Activated effector memory CD4-positive, alpha-beta T cell treated with anti-CD3 and anti-CD28 coated beads, Interleukin-2, amount 50 U/mL, for 16 hours (primary cell): ENCODE measurements around the gene PRPF40B.
A peak's percentile ranks its signal among the peaks of the same experiment; 100 is the strongest.
"Not testable (repeated sequence)": the region's sequence is repeated elsewhere in the genome, so short reads cannot be mapped to it uniquely, and the experiment has no call there.

Source experiments
- DNase-seq: peaks from one replicate; pipeline ENCODE4 v3.0.0-alpha.2; 2020

The PRPF40B gene

DNA sequence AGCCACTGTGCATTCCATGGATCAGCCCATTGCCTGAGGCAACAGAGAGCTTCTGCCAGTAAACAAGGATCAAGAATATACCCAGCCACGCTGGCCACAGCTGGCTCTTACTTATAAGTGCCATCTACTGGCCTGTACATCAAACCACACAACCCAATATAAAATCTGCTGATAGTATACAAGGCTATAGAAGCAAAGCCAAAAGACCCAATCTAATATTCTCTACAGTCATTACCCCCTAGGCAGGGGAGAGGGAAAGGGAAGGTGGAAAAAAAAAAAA is 13.5 kb upstream of the PRPF40B start:
- DNase-seq: no peak

DNA sequence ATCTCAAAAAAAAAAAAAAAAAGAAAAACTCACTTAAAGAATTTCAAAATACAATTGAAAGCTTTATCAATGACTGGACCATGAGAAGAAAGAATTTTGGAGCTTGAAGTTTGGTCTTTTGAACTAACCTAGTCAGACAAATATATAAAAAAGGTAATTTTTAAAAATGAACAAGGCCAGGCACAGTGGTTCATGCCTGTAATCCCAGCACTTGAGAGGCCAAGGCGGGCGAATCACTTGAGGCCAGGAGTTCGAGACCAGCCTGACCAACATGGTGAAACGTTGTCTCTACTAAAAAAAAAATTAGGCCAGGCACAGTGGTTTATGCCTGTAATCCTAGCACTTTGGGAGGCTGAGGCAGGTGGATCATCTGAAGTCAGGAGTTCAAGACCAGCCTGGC is 12.6 kb upstream of the PRPF40B start:
- DNase-seq: not testable (repeated sequence)

DNA sequence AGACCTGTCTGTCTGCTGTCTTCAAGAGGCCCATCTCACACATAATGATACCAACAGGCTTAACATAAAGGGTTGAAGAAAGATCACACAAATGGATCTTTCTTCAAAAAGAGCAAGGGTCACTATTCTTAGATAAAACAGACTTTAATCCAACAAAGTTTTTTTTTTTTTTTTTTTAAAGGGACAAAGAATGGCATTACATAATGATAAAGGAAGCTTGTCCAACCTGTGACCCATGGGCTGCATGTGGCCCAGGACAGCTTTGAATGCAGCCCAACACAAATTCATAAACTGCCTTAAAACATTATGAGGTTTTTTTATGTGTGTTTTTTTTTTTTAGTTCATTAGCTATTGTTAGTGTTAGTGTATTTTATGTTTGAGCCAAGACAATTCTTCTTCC is 11.2 kb upstream of the PRPF40B start:
- no peak for DNase-seq

DNA sequence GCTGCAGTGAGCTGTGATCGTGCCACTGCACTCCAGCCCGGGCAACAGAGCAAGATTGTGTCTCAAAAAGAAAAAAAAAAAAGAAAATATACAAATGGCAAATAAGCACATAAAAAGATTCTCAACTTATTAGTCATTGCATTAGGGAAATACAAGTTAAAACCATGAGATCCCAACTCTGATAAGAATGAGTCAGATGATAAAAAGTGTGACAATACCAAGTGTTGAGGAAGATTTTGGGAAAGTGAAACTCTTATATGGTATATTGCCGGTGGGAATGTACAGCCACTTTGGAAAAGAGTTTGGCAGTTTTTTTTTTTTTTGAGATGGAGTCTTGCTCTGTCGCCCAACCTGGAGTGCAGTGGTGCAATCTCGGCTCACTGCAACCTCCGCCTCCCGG is 7.6 kb upstream of the PRPF40B start:
- DNase-seq: no peak

DNA sequence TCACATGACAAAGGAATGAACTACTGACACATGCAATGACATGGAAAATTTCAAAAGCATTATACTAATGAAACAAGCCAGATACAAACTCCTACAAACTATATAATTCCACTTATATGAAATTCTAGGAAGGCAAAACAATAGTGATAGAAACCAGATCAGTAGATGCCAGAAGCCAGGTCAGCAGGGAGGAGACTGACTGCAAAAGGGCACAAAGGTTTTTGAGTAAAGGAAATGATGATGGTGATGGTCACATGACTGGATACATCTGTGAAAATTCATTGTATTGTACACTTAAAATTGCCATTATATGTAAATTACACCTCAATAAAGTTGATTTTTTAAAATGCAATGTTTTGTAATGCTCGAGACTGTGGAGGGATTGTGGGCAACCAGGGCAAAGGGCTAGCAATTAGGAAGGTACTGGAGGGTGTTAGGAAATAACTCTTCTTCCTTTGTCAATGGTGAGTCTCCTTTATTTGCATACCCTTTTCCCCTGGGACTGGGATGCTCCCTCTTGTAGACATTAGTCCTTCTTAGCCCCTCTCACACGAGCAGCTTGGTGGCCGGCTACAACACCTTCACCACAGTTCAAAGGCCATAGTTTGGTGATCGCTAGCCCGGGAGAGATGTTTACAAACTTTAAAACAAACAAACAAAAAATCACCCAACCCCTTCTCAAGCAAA is 6.7 kb upstream of the PRPF40B start:
- no peak for DNase-seq

DNA sequence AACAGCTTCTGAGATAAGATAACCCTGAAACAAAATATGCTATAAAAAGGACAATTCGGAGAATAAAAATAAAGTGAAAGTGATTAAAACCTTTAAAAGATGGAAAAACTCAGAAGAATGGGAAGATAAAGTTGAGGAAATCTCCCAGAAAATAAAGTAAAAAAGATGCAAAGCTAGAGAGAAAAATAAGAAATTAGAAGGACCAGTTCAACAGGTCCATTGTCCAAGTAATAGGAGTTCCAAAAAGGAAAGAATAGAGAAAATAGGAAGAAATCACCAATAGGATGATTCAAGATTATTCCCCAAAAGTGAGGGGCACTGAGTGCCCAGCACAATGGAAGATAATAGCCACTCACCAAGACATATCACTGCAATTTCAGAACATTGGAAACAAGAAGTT is 4.8 kb upstream of the PRPF40B start:
- DNase-seq: no peak

DNA sequence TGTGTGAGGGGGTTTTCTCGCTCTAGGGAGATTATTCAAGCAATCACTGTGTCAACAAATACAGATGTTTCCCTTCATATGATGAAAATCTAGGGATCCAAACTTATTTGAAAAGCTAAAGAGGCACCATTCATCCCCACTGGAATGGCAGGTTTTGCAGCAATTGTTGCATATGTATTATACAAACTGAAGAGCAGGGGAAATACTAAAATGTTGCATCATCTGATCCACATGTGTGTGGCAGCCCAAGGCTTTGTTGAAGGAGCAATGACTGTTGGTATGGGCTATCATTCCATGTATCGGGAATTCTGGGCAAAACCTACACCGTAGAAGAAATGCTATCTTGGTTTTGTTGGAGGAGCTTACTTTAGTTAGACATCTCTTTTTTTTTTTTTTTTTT is 4.1 kb upstream of the PRPF40B start:
- no peak for DNase-seq

DNA sequence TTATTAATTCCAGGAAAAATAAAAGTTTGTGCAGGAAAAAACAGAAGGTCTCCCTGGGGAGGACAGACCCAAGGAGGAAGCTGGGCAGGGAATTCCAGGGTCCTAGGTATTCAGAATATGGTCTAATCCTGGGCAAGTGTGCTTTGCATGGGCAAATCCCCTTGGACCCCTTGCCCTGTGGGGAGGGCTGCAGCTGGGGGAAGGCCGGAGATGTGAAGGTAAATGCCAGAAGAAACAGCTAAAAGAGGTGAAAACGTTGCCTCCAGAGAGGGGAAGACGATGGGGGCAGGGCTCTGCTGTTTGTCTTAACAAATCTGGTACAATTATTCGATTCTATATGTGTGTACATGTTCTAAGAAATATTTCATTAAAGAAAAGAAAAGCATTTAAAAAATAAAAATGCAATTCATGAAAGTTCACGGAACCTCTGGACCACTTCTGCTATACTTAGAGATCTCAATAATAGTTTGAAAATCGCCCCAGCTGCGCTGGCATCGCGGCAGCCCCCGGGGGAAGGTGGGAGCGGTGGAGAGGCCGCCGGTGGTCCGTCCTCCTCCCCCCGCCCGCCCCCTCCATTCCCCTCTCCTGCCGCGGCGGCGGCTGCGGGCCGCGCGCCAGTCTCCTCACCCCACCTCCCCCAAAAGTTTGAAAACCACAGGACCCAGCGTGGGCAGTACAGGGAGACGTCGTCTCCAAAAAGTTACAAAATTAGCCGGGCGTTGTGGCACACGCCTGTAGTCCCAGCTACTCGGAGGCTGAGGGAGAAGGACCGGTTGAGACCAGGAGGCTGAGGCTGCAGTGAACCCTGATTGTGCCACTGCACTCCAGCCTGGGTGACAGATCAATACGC is 1.5 kb upstream of the PRPF40B start:
- DNase-seq: peak; percentile 75

DNA sequence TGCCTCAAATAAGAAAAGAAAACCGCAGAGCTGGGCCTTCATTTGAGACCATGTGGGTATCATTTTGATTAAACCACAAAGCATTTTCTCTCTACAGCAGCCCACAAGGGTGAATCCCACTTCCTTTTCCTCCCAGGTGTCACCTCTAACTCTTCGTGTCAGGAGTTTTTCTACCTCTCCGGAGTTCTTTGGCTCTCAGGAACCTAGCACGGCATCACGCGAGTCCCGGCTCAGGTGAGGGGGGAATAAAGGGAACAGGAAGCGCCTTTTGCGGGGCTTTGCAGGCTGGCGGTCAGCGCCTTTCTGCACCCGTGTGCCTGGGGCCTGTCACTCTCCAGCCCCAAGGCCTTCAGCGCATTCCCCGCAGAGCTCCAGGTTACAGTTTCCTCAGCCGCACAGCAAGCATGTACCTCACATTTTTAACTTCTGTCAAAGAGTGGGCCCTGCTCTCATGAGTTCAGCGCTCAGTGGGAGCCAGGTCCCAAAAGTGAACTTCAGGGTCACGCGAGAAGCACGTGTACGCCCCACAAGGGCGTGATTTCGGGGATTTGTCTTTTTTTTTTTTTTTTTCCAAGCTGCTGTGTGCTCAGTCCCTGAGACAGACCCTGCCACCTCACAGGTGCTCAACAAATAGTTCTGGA is 740 bp upstream of the PRPF40B start:
- peak; percentile 78 for DNase-seq

DNA sequence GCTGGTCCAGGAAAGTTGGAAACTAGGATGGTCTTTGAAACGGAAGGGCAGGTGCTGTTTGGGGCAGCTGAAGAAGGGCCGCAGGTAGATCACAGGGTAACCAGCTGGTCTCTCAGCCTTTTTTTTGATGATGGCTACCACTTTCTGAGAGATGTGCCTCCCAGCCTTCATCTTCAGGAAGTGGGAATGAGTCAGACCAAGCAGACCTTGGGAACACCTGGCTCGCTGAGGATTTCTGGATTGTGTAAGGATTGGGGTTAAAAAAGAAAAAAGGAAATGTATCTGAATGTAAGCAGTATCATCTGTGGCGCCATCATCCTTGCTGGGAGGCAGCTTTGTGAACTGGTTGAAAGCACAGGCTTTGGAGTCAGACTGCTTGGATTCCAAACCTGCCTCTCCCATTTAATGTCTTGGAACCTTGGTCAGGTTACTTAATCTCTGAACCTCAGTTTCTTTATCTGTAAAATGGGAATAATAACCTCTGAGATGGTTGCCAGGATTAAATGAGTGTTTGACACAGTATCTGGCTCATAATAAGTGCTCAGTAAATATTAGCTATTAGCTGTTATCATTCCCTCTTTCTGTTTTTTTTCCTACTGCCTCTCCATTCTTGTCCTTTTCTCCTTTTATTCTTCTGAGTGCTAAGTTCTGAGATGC is 1.7 kb downstream of the PRPF40B start:
- no peak for DNase-seq

DNA sequence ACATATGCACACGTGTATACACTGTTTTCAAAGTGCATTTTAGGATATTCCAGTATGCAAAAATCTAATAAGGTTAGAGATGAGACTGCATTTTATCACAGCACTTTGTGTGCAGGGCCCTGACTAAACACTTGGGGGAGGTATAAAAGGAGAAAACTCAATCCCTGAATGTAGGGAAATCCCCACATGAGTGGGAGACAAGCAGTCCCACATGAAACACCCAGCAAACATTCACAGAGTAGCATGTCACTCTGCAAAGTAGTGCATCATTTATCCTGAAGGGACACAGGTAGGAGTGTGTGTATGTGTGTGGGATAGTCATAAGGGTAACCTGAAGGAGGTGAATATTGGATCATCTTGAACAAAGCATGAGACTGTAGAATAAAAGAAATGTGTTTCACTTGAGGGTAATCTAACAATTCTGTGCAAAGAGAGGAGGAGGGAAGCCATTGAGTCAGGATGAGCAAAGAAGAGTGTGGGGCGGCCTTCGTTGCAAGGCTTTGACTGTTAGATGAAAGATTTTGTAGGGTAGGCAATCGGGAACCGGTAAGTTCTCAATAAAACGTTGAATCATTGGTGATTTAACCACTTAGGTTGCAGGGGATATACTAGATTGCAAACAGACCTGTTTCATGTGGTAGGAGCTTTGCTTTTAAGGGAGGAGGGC is 2.9 kb downstream of the PRPF40B start:
- DNase-seq: no peak

DNA sequence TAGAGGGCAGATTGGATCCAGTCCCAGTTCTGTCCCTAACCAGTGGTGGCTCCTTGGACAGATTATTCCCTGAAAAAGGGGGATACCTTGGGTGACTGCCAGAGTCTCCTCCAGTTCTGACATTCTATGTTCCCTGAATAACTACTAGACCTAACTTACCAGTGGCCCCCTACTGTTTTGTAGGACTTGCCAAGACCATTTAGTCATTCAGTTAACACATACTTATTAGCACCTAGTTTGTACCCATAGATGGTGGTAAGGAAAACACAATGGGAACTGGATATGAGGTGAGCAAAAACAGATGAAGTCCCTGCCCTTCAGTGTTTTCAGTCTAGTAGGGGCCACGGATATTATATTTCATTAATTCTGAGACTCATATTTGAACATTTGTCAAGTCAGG is 3.5 kb downstream of the PRPF40B start:
- no peak for DNase-seq

DNA sequence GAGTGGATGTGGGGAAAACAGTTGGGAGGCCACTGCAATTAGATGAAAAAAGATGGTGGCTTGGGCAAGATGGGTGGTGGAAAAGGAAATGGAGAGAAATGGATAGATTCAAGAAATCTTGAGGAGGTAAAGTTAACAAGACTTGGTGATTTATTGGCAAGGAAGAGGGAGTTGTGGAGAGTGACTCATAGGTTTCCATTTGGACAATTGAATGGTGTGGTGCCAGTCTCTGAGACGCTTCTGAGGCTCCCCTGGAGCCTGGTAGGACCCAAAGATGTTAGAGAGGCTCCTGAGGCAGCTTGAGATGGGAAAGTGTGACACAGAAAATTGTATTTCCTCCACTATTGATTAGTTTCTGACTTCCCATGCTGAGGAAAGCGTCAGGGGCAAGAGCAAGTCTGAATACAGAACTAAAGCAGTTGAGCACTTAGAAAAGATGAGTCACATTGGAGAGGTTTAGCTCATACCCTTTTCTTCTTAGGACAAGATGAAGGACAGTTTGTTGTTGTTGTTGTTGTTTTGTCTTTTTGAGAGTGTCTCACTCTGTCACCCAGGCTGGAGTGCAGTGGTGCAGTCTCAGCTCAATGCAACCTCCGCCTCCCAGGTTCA is 4.5 kb downstream of the PRPF40B start:
- DNase-seq: no peak

DNA sequence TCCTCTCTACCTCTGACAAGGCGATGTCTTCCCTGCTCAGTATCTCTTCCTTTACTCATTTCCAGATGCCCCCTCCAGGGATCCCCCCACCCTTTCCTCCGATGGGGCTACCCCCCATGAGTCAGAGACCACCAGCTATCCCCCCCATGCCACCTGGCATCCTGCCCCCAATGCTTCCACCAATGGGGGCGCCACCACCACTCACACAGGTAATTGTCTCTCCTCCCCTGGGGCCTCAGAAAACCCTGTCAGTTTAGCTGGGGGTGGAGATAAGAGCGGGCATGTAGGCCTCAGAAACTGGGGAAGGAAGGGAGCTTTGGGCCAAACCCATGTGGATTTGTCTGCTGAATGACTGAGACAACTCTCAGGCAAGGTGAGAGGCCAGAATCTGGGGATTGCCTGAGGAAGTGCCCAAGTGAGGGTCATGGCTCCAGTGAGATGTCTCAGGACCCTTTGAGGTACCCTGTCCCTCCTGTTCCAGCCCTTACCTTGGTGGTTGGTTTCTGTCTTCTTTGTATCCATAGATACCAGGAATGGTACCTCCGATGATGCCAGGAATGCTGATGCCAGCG is 8.1 kb downstream of the PRPF40B start:
- no peak for DNase-seq

DNA sequence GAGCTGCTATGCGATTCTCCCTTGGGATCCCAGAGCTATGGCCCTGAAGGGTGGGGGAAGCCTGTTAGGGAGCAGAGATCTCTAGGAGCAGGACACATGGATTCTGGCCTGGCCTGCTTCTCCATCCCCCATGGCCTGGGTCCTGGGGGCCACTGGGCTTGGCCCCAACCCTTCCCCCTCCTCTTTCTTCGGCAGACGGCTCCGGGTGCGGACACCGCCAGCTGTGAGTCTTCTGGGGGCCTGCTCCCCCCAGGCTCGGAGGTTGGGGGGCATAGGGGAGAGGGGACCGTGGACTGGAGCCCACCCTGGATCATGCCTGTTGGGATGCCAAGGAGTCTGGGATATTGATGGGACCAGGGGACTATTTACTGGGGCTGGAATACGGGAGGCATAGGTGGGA is 9.0 kb downstream of the PRPF40B start:
- DNase-seq: no peak

DNA sequence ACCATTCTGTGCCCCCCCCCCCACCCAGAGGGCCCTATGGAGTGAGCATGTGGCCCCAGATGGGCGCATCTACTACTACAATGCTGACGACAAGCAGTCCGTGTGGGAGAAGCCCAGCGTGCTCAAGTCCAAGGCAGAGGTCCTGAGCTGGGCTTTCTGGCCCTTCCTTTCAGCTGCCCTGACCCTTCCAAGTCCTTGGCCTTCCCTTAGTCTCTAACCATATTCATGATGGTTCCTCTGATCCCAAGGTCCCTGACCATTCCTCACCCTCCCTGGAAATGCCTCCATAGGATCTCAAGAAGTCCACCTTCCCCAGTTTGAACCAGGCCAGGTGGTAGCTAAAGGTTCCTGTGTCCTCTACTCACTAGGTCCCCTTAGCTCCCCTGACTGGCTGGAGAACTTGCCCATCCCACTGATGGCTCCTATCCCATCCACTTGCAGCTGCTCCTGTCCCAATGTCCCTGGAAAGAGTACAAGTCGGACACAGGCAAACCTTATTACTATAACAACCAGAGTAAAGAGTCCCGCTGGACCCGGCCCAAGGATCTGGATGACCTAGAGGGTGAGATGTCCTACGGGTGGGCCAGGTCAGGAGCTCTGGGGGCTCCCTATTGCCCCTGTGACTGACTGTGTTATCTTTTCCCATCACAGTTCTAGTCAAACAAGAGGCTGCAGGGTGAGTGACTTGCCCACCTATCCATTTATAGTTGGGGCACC is 9.8 kb downstream of the PRPF40B start:
- no peak for DNase-seq

DNA sequence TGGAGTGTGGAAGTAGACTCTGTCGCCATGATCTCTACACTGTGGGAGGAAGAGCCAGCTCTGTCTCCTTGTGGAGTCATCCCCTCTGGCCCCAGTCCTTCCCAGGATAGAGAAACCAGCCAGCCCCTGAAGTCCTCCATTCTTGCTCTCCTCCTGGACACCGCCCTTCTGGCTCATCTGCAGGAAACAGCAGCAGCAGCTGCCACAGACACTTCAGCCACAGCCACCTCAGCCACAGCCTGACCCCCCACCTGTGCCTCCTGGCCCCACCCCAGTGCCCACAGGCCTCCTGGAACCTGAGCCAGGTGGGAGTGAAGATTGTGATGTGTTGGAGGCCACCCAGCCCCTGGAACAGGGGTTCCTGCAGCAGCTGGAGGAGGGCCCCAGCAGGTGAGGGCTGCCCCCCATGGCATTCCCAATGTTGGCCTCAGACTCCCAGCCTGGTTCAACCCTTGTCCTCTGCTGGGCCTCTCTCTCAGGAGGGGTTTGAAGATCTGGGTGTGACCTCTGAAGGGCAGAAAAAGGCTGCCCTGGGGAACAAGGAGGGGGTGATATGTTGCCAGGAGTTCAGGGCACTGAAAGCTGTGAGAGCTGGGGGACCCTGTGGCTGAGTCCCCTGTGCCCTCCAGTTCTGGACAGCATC is 10.5 kb downstream of the PRPF40B start:
- DNase-seq: peak; percentile 52

DNA sequence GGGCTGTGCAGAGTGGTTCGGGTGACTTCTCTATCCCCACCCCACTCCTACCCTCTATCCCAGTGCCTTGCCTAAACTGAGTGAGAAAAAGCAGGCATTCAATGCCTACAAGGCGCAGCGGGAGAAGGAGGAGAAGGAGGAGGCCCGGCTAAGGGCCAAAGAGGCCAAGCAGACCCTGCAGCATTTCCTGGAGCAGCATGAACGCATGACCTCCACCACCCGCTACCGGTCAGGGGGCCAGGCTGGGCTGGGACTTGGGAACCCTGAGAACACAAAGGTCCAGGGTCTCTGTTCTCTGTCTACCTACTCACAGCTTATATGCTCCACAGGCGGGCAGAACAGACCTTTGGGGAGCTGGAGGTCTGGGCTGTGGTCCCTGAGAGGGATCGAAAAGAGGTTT is 11.7 kb downstream of the PRPF40B start:
- DNase-seq: no peak

DNA sequence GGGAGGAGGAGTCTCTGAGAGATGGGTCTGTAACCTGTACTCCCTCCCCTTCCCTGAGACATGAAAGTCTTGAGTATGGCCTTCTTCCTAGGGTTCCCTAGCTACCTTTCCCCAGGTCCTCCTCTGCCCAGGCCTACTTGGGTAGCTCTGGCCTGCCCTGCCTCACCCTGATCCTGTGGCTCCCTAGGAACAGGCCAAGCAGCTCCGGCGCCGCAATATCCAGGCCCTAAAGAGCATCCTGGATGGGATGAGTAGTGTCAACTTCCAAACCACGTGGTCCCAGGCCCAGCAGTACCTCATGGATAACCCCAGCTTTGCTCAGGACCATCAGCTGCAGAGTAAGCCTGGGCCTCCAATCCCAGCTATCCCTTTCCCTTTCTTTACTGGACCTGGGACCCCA is 12.3 kb downstream of the PRPF40B start:
- peak; percentile 54 for DNase-seq

DNA sequence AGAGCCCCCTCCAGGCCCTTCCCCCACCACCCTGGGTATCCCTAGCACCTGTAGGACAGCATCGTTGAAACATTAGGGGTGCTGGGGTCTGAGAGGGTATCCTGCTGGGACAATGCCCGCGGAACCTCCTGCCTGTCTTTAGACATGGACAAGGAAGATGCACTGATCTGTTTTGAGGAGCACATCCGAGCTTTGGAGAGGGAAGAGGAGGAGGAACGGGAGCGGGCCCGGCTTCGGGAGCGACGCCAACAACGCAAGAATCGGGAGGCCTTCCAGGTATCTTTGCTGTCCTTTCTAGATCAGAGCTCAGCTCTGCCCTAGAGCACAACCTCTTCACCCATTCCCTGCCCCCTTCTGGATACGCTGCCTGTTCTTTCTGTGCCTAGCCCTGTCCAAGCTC is 13.2 kb downstream of the PRPF40B start:
- DNase-seq: peak; percentile 59
